ENCODE measurements around the gene FAM210B. TPM values are rescaled to one million over a fixed set of nuclear protein-coding genes. Genes with fewer than 3 reads are reported as not detected.

The FAM210B gene
- total and polyA plus RNA-seq, 2 of the 13 experiments (the other 11 are each of a cell fraction or from before 2014, with no cell fraction given) = 75.9 to 107 TPM

DNA sequence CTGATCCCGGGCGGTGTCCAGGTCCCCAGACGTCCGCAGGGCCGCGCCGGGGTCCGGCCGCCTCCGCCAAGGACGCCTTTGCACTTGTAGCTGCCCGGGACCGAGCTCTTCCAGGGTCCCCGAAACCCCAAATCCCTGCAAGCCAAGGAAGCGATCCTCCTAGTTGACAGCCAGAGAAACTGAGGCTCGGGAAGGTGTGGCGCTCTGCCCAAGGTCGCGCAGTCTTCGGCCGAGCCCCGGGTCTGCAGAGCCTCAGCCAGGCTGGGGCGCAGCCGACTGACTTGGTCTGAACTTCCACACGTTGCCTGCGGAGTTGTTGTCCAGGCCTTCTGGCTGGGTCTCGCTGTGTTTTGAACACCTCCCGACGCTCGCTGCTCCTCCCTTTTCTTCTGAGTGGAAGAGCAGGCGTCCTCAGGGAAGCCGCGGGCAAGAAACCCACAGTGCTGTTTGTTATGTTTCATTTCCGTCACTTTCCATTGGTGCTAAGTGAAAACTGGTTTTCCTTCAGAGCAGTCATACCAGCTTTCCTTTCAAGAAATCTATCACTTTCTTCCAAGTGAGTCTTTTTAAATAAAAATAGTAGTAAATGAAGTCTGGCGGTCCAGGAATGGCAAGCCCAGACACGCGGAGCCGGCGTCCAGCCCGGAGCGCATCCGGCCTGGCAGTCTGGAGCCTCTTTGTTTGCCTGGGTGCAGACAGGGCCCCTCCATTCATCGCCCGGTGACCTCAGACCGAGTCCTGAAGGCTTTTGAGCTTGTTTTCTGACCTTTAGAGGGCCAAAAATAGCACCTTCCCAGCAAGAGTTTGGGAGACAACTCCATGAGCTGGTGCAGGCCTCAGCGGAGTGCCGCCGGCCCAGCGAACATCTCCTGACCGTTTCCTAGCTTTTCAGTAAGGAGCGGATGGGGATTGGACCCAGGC is 698 bp downstream of the FAM210B start (continued):
- TF ChIP-seq ZNF350 (CRISPR knock-in tag; IDR thresholded peaks at IDR 0.05; ENCODE audit: borderline replicate concordance, low read depth) (peak; percentile 79; the same call in 1 of the 2 replicates), PHF20 (CRISPR knock-in tag; IDR thresholded peaks at IDR 0.05) (peak; percentile 44; the same call in 1 of the 2 replicates), GABPA (IDR thresholded peaks at IDR 0.05; ENCODE audit: low read depth, low read length) (no peak), GABPA (CRISPR knock-in tag; IDR thresholded peaks at IDR 0.05; ENCODE audit: low read depth) (no peak), ZNF615 (CRISPR knock-in tag; IDR thresholded peaks at IDR 0.05; ENCODE audit: borderline replicate concordance) (peak; percentile 86; the same call in 1 of the 2 replicates), SOX13 (IDR thresholded peaks at IDR 0.05) (0 out of 2 replicates have a peak, but pooled peaks have one; percentile 24), SOX13 (CRISPR knock-in tag; conservative IDR thresholded peaks at IDR 0.05 in 1 of 2, IDR thresholded peaks at IDR 0.05 in 1 of 2) (peak in 1 of 2 experiments; percentile 41; a peak in 1 of 4 replicates), MIER2 (CRISPR knock-in tag; IDR thresholded peaks at IDR 0.05) (no peak), NFYB (CRISPR knock-in tag; IDR thresholded peaks at IDR 0.05) (no peak), SMC3 (IDR thresholded peaks at IDR 0.05; ENCODE audit: low read length) (no peak), ZNF777 (CRISPR knock-in tag; IDR thresholded peaks at IDR 0.05) (peak; percentile 33; the same call in 1 of the 2 replicates), PAWR (CRISPR knock-in tag; IDR thresholded peaks at IDR 0.05; ENCODE audit: borderline replicate concordance) (no peak), ZNF746 (CRISPR knock-in tag; IDR thresholded peaks at IDR 0.05) (peak; percentile 51; the same call in 1 of the 2 replicates), NKX3-1 (CRISPR knock-in tag; IDR thresholded peaks at IDR 0.05) (no peak), SALL2 (CRISPR knock-in tag; IDR thresholded peaks at IDR 0.05) (0 out of 2 replicates have a peak, but pooled peaks have one; percentile 38), ZNF207 (IDR thresholded peaks at IDR 0.05; ENCODE audit: borderline replicate concordance) (no peak)
- TF ChIP-seq, protein P1, sequence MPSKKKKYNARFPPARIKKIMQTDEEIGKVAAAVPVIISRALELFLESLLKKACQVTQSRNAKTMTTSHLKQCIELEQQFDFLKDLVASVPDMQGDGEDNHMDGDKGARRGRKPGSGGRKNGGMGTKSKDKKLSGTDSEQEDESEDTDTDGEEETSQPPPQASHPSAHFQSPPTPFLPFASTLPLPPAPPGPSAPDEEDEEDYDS (CRISPR knock-in tag; IDR thresholded peaks at IDR 0.05) = no peak
- TF ChIP-seq, protein P2, sequence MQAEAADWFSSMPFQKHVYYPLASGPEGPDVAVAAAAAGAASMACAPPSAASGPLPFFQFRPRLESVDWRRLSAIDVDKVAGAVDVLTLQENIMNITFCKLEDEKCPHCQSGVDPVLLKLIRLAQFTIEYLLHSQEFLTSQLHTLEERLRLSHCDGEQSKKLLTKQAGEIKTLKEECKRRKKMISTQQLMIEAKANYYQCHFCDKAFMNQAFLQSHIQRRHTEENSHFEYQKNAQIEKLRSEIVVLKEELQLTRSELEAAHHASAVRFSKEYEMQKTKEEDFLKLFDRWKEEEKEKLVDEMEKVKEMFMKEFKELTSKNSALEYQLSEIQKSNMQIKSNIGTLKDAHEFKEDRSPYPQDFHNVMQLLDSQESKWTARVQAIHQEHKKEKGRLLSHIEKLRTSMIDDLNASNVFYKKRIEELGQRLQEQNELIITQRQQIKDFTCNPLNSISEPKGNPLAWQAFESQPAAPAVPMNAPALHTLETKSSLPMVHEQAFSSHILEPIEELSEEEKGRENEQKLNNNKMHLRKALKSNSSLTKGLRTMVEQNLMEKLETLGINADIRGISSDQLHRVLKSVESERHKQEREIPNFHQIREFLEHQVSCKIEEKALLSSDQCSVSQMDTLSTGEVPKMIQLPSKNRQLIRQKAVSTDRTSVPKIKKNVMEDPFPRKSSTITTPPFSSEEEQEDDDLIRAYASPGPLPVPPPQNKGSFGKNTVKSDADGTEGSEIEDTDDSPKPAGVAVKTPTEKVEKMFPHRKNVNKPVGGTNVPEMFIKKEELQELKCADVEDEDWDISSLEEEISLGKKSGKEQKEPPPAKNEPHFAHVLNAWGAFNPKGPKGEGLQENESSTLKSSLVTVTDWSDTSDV (CRISPR knock-in tag; IDR thresholded peaks at IDR 0.05) = 0 out of 2 replicates have a peak, but pooled peaks have one; percentile 35
- TF ChIP-seq, protein P3, sequence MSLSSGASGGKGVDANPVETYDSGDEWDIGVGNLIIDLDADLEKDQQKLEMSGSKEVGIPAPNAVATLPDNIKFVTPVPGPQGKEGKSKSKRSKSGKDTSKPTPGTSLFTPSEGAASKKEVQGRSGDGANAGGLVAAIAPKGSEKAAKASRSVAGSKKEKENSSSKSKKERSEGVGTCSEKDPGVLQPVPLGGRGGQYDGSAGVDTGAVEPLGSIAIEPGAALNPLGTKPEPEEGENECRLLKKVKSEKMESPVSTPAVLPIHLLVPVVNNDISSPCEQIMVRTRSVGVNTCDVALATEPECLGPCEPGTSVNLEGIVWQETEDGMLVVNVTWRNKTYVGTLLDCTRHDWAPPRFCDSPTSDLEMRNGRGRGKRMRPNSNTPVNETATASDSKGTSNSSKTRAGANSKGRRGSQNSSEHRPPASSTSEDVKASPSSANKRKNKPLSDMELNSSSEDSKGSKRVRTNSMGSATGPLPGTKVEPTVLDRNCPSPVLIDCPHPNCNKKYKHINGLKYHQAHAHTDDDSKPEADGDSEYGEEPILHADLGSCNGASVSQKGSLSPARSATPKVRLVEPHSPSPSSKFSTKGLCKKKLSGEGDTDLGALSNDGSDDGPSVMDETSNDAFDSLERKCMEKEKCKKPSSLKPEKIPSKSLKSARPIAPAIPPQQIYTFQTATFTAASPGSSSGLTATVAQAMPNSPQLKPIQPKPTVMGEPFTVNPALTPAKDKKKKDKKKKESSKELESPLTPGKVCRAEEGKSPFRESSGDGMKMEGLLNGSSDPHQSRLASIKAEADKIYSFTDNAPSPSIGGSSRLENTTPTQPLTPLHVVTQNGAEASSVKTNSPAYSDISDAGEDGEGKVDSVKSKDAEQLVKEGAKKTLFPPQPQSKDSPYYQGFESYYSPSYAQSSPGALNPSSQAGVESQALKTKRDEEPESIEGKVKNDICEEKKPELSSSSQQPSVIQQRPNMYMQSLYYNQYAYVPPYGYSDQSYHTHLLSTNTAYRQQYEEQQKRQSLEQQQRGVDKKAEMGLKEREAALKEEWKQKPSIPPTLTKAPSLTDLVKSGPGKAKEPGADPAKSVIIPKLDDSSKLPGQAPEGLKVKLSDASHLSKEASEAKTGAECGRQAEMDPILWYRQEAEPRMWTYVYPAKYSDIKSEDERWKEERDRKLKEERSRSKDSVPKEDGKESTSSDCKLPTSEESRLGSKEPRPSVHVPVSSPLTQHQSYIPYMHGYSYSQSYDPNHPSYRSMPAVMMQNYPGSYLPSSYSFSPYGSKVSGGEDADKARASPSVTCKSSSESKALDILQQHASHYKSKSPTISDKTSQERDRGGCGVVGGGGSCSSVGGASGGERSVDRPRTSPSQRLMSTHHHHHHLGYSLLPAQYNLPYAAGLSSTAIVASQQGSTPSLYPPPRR (CRISPR knock-in tag; IDR thresholded peaks at IDR 0.05; ENCODE audit: borderline replicate concordance) = peak; percentile 62
- TF ChIP-seq, protein P4, sequence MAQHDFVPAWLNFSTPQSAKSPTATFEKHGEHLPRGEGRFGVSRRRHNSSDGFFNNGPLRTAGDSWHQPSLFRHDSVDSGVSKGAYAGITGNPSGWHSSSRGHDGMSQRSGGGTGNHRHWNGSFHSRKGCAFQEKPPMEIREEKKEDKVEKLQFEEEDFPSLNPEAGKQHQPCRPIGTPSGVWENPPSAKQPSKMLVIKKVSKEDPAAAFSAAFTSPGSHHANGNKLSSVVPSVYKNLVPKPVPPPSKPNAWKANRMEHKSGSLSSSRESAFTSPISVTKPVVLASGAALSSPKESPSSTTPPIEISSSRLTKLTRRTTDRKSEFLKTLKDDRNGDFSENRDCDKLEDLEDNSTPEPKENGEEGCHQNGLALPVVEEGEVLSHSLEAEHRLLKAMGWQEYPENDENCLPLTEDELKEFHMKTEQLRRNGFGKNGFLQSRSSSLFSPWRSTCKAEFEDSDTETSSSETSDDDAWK (CRISPR knock-in tag; IDR thresholded peaks at IDR 0.05) = no peak
